Measurements from ENCODE around the gene RHOD.

GRCh38 chr11:67062526-67063373, 6.1 kb downstream of the RHOD start:
- no peak for TF ChIP-seq POLR2AphosphoS5 (IDR thresholded peaks at IDR 0.05)
- no peak for TF ChIP-seq MXI1 (conservative IDR thresholded peaks at IDR 0.05; ENCODE audit: poor library complexity, severe bottlenecking)
- TF ChIP-seq, protein P1, sequence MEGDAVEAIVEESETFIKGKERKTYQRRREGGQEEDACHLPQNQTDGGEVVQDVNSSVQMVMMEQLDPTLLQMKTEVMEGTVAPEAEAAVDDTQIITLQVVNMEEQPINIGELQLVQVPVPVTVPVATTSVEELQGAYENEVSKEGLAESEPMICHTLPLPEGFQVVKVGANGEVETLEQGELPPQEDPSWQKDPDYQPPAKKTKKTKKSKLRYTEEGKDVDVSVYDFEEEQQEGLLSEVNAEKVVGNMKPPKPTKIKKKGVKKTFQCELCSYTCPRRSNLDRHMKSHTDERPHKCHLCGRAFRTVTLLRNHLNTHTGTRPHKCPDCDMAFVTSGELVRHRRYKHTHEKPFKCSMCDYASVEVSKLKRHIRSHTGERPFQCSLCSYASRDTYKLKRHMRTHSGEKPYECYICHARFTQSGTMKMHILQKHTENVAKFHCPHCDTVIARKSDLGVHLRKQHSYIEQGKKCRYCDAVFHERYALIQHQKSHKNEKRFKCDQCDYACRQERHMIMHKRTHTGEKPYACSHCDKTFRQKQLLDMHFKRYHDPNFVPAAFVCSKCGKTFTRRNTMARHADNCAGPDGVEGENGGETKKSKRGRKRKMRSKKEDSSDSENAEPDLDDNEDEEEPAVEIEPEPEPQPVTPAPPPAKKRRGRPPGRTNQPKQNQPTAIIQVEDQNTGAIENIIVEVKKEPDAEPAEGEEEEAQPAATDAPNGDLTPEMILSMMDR (IDR thresholded peaks at IDR 0.05; ENCODE audit: poor library complexity, severe bottlenecking) = no peak
- TF ChIP-seq TAF1 (IDR thresholded peaks at IDR 0.05; ENCODE audit: low read depth) = no peak
- no peak for TF ChIP-seq EP300 (conservative IDR thresholded peaks at IDR 0.05; ENCODE audit: poor library complexity, severe bottlenecking)
- no peak for TF ChIP-seq EZH2 (IDR thresholded peaks at IDR 0.05; ENCODE audit: borderline replicate concordance, insufficient read depth, low read length, poor library complexity, severe bottlenecking)
- no peak for TF ChIP-seq SMC3 (conservative IDR thresholded peaks at IDR 0.05; ENCODE audit: poor library complexity)
